GM12878 (cell line): ENCODE results near the gene ATL1. TPM values are rescaled to one million over a fixed set of nuclear protein-coding genes. Genes with fewer than 3 reads are reported as not detected.

Source experiments
- ATAC-seq: fragments of 200-7000 bp; cut with Tn5 transposase; 3 replicates; pipeline ENCODE4 v1.9.1; 2020; ENCODE audit warnings: mild to moderate bottlenecking, moderate library complexity
- BruUV-seq: library from RNA; stranded (reverse); fragments of 400-500 nt; replicated peaks from 2 replicates; lab custom pipeline; 2021; lab: Mats Ljungman, UMichigan
- CTCF ChIA-PET: fragments of 300-600 bp; sonication (Branson Sonifier 250); formaldehyde crosslinking; extraction: SDS; loops from one replicate; lab custom pipeline; 2021; ENCODE audit warnings: inconsistent platforms; lab: Yijun Ruan, JAX
- POLR2A ChIA-PET: fragments of 350-600 bp; formaldehyde crosslinking; extraction: SDS; loops from one replicate; lab custom pipeline; 2021; ENCODE audit warnings: inconsistent platforms; lab: Charles Lee
- RAD21 ChIA-PET: fragments of 300-600 bp; sonication (Branson Sonifier 250); formaldehyde crosslinking; loops from one replicate; lab custom pipeline; 2023; ENCODE audit warnings: antibody characterized with exemption; ENCODE audit not compliant: unreplicated experiment; lab: Charles Lee
- SMC1A ChIA-PET: fragments of 300-600 bp; sonication (Branson Sonifier 250); formaldehyde crosslinking; loops from one replicate; lab custom pipeline; 2023; ENCODE audit not compliant: unreplicated experiment, uncharacterized antibody; lab: Charles Lee
- DNase-seq: peaks from one replicate; pipeline ENCODE4 v3.0.0-alpha.2; 2011; ENCODE audit warnings: low read depth, low spot score
- FAIRE-seq: peaks from 3 replicates; lab custom pipeline; 2011; peaks lifted over from hg19 to GRCh38; lab: Jason Lieb, UNC
- H2AFZ ChIP-seq: 2 replicates; pipeline ENCODE4 v1.6.0; 2011; ENCODE audit warnings: low read depth, low read length, control low read depth; ENCODE audit not compliant: control insufficient read depth
- H3K27ac ChIP-seq: 2 replicates; pipeline ENCODE4 v1.5.1; 2011; ENCODE audit warnings: control low read depth; ENCODE audit not compliant: control insufficient read depth, insufficient read depth
- H3K27me3 ChIP-seq, 2 experiments: replicated peaks in 1 of 2; 2 replicates each; pipeline versions ENCODE4 v1.6.0 to v1.6.1; 2011; ENCODE audit warnings: low read length in 1 of 2; ENCODE audit not compliant: control insufficient read depth in 2 of 2, insufficient read depth in 2 of 2
- H3K36me3 ChIP-seq, 2 experiments: 2 replicates each; pipeline ENCODE4 v1.5.1; 2011; ENCODE audit warnings: low read length in 1 of 2; ENCODE audit not compliant: control insufficient read depth in 2 of 2, insufficient read depth in 2 of 2
- H3K4me1 ChIP-seq: 2 replicates; pipeline ENCODE4 v1.6.1; 2011; ENCODE audit warnings: mild to moderate bottlenecking, low read length, moderate library complexity, mixed read lengths; ENCODE audit not compliant: control insufficient read depth, insufficient read depth
- H3K4me2 ChIP-seq: 2 replicates; pipeline ENCODE4 v1.6.0; 2011; ENCODE audit warnings: control low read depth; ENCODE audit not compliant: control insufficient read depth, insufficient read depth
- H3K4me3 ChIP-seq: fragments of 200-600 bp; sonication (generic); 2 replicates; pipeline ENCODE4 v1.5.1; 2016
- H3K79me2 ChIP-seq: 2 replicates; pipeline ENCODE4 v1.6.0; 2011; ENCODE audit warnings: low read length; ENCODE audit not compliant: control insufficient read depth, insufficient read depth
- H3K9ac ChIP-seq: 2 replicates; pipeline ENCODE4 v1.8.0; 2011; ENCODE audit warnings: low read length, control low read depth, mixed read lengths; ENCODE audit not compliant: control insufficient read depth, insufficient read depth
- H3K9me3 ChIP-seq: replicated peaks from 3 replicates; pipeline ENCODE4 v1.5.1; 2011; ENCODE audit warnings: mild to moderate bottlenecking, low read length; ENCODE audit not compliant: control insufficient read depth, insufficient read depth
- H4K20me1 ChIP-seq: 2 replicates; pipeline ENCODE4 v1.6.0; 2011; ENCODE audit not compliant: control insufficient read depth, insufficient read depth
- BACH1 ChIP-seq: fragments of 450-650 bp; IDR thresholded peaks from 2 replicates; pipeline ENCODE4 v1.6.1; 2017; ENCODE audit warnings: mild to moderate bottlenecking, borderline replicate concordance
- CHD2 ChIP-seq: IDR thresholded peaks from 2 replicates; pipeline ENCODE4 v1.6.1; 2011; ENCODE audit warnings: low read depth, low read length, improper control_type of control experiment, borderline replicate concordance
- FOXK2 ChIP-seq: fragments of 450-650 bp; IDR thresholded peaks from 2 replicates; pipeline ENCODE4 v1.6.1; 2017; ENCODE audit warnings: mild to moderate bottlenecking, moderate library complexity
- JUNB ChIP-seq: IDR thresholded peaks from 2 replicates; pipeline ENCODE4 v1.6.1; 2016; ENCODE audit warnings: antibody characterized with exemption, mild to moderate bottlenecking
- MXI1 ChIP-seq: fragments of 150-350 bp; IDR thresholded peaks from 2 replicates; pipeline ENCODE4 v1.6.1; 2011; ENCODE audit warnings: low read depth, mild to moderate bottlenecking, inconsistent platforms, low read length, improper control_type of control experiment
- NBN ChIP-seq: fragments of 450-650 bp; IDR thresholded peaks from 2 replicates; pipeline ENCODE4 v1.6.1; 2016
- NFXL1 ChIP-seq: fragments of 450-650 bp; IDR thresholded peaks from 2 replicates; pipeline ENCODE4 v1.6.1; 2017; ENCODE audit warnings: antibody characterized with exemption, mild to moderate bottlenecking, borderline replicate concordance
- SMC3 ChIP-seq: IDR thresholded peaks from 2 replicates; pipeline ENCODE4 v1.6.1; 2011; ENCODE audit warnings: low read length, improper control_type of control experiment, borderline replicate concordance
- SP1 ChIP-seq: IDR thresholded peaks from one replicate; pipeline ENCODE4 v1.6.1; 2011; ENCODE audit warnings: low read depth, low read length
- STAT1 ChIP-seq: fragments of 450-650 bp; conservative IDR thresholded peaks from 2 replicates; pipeline ENCODE4 v1.6.1; 2014; ENCODE audit warnings: antibody characterized with exemption, mild to moderate bottlenecking
- TARDBP ChIP-seq: IDR thresholded peaks from 2 replicates; pipeline ENCODE4 v1.6.1; 2016; ENCODE audit warnings: borderline replicate concordance
- TBL1XR1 ChIP-seq: IDR thresholded peaks from 2 replicates; pipeline ENCODE4 v1.6.1; 2012; ENCODE audit warnings: low read depth, low read length, improper control_type of control experiment
- TCF12 ChIP-seq: IDR thresholded peaks from 2 replicates; pipeline ENCODE4 v1.6.1; 2011; ENCODE audit warnings: low read depth, mild to moderate bottlenecking, low read length
- TCF3 ChIP-seq: IDR thresholded peaks from 2 replicates; pipeline ENCODE4 v1.6.1; 2012; ENCODE audit warnings: low read depth, mild to moderate bottlenecking, low read length, borderline replicate concordance; ENCODE audit not compliant: insufficient read depth
- WRNIP1 ChIP-seq: IDR thresholded peaks from 2 replicates; pipeline ENCODE4 v1.6.1; 2011; ENCODE audit warnings: low read depth, low read length, improper control_type of control experiment, borderline replicate concordance
- ZSCAN29 ChIP-seq: fragments of 450-650 bp; IDR thresholded peaks from 2 replicates; pipeline ENCODE4 v1.6.1; 2017; ENCODE audit warnings: mild to moderate bottlenecking, moderate library complexity
- WGBS: methylation state at CpG from one replicate; pipeline ENCODE4 v1.1.6; 2016; ENCODE audit warnings: low lambda C conversion rate; ENCODE audit not compliant: insufficient replicate concordance, insufficient coverage; ENCODE audit errors: missing lambda C conversion rate; 5-methylcytosine and 5-hydroxymethylcytosine counted together
- in situ Hi-C: fragments of 300-500 bp; cut with MboI; formaldehyde crosslinking; loops from 9 replicates; pipeline ENCODE4 v1.14.3; 2018; ENCODE audit warnings: mixed read lengths
- intact Hi-C: fragments of 100-400 bp; cut with micrococcal nuclease; formaldehyde crosslinking; loops from one replicate; pipeline ENCODE4 v1.14.2; 2022; ENCODE audit not compliant: unreplicated experiment
- polyA plus RNA-seq, 11 experiments: library from polyadenylated mRNA; depleted of rRNA in 4 of 11; unstranded in 6 of 11; stranded (reverse) in 5 of 11; fragments of >200 nt; fragmentation: Nextera tagmentation in 4 of 11; fragmentation: Illumina TruSeq in 1 of 11; extraction: Ambion mirVana in 4 of 11; extraction: Trizol in 1 of 11; gene quantifications; 1 replicate in 1 of 11; 2 replicates in 10 of 11; pipeline versions ENCODE4 v1.2.1 to v1.2.3, GENCODE V29; 2011 to 2016; ENCODE audit warnings: inconsistent platforms in 2 of 11, missing spikeins in 2 of 11, low read depth in 1 of 11
- total RNA-seq, 4 experiments: library from RNA; depleted of rRNA in 3 of 4; stranded (reverse); fragments of >200 nt in 3 of 4; fragmentation: Illumina TruSeq in 1 of 4; extraction: Trizol in 1 of 4; gene quantifications; 2 replicates each; pipeline versions ENCODE4 v1.2.1 to v1.2.3, GENCODE V29; 2013 to 2021
- TF ChIP-seq, protein P1 (sequence below): IDR thresholded peaks from 2 replicates; pipeline ENCODE4 v1.6.1; 2012; ENCODE audit warnings: low read depth, low read length, improper control_type of control experiment
- TF ChIP-seq, protein P2 (sequence below): IDR thresholded peaks from 2 replicates; pipeline ENCODE4 v1.6.1; 2012; ENCODE audit warnings: mild to moderate bottlenecking, low read depth, low read length
- TF ChIP-seq, protein P3 (sequence below): IDR thresholded peaks from 2 replicates; pipeline ENCODE4 v1.6.1; 2011; ENCODE audit warnings: mild to moderate bottlenecking, low read depth, low read length, moderate library complexity; ENCODE audit not compliant: insufficient replicate concordance

ATL1 gene
- total and polyA plus RNA-seq, 10 of the 15 experiments (the other 5 are each of a cell fraction or from before 2014, with no cell fraction given) = 0.11 to 1.2 (median 0.58) TPM; not detected in 1

DNA sequence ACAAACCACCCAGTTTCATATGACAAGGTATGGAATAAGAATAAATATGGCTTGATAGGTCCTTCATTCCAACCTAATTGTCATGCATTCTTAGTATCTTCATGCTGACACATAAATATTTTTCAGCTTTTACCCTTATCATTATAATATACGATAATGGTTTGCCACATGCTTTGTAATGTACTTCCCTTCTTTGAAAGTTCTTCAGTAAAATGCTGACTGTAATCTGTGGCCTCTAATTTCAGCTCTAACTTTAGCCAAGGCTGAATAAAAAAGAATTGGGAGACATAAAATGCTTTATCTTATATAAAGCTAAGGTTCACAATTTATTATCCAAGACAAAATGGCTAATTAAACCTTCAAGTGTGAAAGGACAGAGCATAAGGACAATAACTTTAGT lies 24.9 kb upstream of the ATL1 start:
- Histone ChIP-seq H3K4me2 (no peak overlapping the region), H4K20me1 (no peaks in the 10 kb centered on the region), H3K79me2 (peaks cover 14% of the 10 kb centered on the region), H2AFZ (no peak overlapping the region), H3K9ac (no peak overlapping the region), H3K4me3 (no peak overlapping the region), H3K4me1 (peaks cover 10% of the 10 kb centered on the region), H3K27me3 (no peaks in the 10 kb centered on the region), H3K36me3 (no peaks in the 10 kb centered on the region), H3K27ac (no peak overlapping the region), H3K9me3 (no peaks in the 10 kb centered on the region; the same call in 1 of the 3 replicates)
- WGBS = 69% methylated on average over 1 of the region's 1 CpG
- no peak for FAIRE-seq
- ChIA-PET POLR2A (no interaction called here), RAD21 (no interaction called here), SMC1A (no interaction called here), CTCF (interaction anchor here (0.6 to 0.9 kb wide), 2 partner anchors 190 to 901 kb away, joined by 3 read pairs; no protein-coding TSS in a partner anchor)
- ATAC-seq = no peak
- BruUV-seq = no TSS peak
- DNase-seq = no peak
- in situ Hi-C loops = loop anchor here (5.0 kb wide), 1 partner anchor 683 kb away; the partner anchor contains the start of gene NEMF
- intact Hi-C loops = loop anchor here (5.0 kb wide), 2 partner anchors 303 to 903 kb away; partner anchors contain the start of gene SOS2
- TF ChIP-seq TARDBP (no peak), CHD2 (no peak), SMC3 (no peak), MXI1 (no peak), NBN (no peak), SP1 (no peak), TCF12 (no peak), NFXL1 (no peak), ZSCAN29 (no peak), TBL1XR1 (no peak), WRNIP1 (no peak), STAT1 (no peak), BACH1 (no peak), FOXK2 (no peak), JUNB (no peak), TCF3 (no peak)
- TF ChIP-seq, protein P1, sequence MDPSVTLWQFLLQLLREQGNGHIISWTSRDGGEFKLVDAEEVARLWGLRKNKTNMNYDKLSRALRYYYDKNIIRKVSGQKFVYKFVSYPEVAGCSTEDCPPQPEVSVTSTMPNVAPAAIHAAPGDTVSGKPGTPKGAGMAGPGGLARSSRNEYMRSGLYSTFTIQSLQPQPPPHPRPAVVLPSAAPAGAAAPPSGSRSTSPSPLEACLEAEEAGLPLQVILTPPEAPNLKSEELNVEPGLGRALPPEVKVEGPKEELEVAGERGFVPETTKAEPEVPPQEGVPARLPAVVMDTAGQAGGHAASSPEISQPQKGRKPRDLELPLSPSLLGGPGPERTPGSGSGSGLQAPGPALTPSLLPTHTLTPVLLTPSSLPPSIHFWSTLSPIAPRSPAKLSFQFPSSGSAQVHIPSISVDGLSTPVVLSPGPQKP = no peak
- TF ChIP-seq, protein P2, sequence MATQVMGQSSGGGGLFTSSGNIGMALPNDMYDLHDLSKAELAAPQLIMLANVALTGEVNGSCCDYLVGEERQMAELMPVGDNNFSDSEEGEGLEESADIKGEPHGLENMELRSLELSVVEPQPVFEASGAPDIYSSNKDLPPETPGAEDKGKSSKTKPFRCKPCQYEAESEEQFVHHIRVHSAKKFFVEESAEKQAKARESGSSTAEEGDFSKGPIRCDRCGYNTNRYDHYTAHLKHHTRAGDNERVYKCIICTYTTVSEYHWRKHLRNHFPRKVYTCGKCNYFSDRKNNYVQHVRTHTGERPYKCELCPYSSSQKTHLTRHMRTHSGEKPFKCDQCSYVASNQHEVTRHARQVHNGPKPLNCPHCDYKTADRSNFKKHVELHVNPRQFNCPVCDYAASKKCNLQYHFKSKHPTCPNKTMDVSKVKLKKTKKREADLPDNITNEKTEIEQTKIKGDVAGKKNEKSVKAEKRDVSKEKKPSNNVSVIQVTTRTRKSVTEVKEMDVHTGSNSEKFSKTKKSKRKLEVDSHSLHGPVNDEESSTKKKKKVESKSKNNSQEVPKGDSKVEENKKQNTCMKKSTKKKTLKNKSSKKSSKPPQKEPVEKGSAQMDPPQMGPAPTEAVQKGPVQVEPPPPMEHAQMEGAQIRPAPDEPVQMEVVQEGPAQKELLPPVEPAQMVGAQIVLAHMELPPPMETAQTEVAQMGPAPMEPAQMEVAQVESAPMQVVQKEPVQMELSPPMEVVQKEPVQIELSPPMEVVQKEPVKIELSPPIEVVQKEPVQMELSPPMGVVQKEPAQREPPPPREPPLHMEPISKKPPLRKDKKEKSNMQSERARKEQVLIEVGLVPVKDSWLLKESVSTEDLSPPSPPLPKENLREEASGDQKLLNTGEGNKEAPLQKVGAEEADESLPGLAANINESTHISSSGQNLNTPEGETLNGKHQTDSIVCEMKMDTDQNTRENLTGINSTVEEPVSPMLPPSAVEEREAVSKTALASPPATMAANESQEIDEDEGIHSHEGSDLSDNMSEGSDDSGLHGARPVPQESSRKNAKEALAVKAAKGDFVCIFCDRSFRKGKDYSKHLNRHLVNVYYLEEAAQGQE = no peak
- TF ChIP-seq, protein P3, sequence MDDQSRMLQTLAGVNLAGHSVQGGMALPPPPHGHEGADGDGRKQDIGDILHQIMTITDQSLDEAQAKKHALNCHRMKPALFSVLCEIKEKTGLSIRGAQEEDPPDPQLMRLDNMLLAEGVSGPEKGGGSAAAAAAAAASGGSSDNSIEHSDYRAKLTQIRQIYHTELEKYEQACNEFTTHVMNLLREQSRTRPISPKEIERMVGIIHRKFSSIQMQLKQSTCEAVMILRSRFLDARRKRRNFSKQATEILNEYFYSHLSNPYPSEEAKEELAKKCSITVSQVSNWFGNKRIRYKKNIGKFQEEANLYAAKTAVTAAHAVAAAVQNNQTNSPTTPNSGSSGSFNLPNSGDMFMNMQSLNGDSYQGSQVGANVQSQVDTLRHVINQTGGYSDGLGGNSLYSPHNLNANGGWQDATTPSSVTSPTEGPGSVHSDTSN = no peak
